VCaP (cell line): Measurements from ENCODE around the gene GOSR2.
A peak's percentile ranks its signal among the peaks of the same experiment; 100 is the strongest.

Experiments
- H3K27ac ChIP-seq: fragments of 450-650 bp; 2 replicates; pipeline ENCODE4 v1.5.1; 2017
- CTCF ChIP-seq: fragments of 450-650 bp; conservative IDR thresholded peaks from 2 replicates; pipeline ENCODE4 v1.5.1; 2017; ENCODE audit warnings: mild to moderate bottlenecking, moderate library complexity

GOSR2 gene

GRCh38 chr17:46935658-46936266 lies 12.8 kb downstream of the GOSR2 start:
- TF ChIP-seq CTCF: no peak

DNA sequence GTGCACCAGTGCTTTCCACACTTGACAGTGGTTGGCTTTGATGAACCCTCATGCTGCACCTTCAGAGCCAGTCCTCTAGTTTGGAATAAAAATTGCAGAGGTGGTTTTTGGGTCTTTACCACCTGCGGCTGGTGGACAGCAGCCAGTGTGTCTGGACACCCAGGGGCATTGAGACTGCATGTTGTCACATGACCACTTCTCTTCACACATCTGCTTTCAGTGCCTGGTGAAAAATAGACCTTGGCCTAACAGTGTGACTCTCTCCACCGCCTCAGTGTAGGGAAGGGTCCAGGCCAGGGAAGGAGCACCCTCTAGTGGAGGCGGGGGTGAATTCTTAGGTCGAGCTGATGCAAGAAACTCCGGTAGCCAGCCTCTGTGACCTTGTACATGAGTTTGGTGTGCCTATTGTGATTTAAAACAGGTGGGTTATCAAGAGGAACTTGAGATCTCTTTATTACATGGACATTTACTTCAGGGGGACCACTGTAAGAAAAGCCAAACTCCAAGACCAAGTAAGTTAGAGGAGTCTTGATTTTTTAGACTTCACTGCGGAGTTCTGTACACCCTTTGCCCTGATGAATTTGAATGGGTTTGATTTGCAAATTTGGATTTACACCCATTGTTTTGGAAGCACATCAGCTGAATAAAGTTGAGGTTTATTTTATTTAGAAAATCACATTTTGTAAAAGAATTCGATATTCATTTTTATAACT lies 17.9 kb downstream of the GOSR2 start:
- peak; percentile 97 for TF ChIP-seq CTCF
- H3K27ac ChIP-seq: peak overlapping the region; percentile 14; the same call in 1 of the 2 replicates

More at GRCh38 chr17:46935658-46936266, 12.8 kb downstream of the GOSR2 start:
- no peak overlapping the region for H3K27ac ChIP-seq

- peak; percentile 95 for TF ChIP-seq CTCF
Measured at GRCh38 chr17:46942441-46943217, 19.7 kb downstream of the GOSR2 start.

DNA sequence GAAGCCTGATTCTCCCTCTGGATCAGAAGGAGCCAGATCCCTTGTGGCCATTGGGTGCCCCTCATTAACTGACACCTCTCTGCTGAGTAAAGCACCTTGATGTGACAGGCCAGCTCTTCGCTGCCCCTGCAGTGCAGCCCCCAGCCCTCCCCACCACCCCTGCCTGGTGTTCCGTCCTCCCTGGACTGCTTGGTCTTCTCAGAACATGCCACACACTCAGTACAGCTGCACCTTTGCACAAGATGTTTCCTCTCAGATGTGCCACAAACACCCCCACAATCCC lies 20.2 kb downstream of the GOSR2 start:
- TF ChIP-seq CTCF: no peak
- no peak overlapping the region for H3K27ac ChIP-seq

More at GRCh38 chr17:46942441-46943217, 19.7 kb downstream of the GOSR2 start:
- no peak overlapping the region for H3K27ac ChIP-seq

DNA sequence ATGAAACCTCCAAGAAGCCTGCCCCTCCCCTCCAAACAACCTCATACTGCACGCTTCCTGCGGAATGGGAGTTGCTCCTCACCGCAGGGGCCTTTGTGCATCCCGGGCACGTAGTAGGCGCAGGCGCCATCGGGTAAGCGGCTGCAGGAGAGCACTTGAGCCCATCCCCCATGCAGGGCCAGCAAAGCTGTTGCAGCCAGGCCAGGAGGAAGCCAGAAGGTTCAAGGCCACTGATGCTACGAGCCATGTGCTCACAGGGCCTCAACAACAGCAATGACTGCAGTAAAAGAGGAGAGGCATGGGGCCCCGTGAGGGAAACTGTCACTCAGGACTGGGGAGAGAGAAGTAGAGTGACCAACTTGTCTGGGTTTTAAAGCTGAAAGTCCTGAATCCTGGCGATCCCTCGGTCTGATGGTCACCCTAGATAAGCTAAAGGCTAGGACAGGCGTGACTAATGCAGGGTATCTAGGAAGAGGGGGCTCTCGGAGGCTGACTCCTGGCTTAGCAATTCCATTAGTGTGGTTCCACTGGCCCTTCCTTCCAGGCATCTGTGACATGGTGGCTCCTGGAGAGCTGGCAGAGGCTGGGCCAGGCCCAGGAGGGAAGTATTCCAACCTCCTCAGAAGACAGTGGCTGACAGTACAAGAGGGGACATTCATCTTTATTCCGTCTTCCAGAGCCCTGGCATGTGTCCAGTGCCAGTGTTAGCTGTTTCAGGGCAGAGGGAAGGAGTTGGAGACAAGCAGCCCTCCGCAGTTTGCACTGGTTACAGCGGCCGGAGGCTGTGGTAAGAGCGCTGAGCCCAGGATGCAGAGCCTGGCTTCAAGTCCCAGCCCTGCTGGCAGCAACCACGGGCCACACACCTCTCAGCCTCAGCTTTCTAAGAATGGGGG lies 20.8 kb downstream of the GOSR2 start:
- H3K27ac ChIP-seq: peak overlapping the region; percentile 29; the same call in 1 of the 2 replicates
- no peak for TF ChIP-seq CTCF

- TF ChIP-seq CTCF: no peak
- H3K27ac ChIP-seq: peak overlapping the region; percentile 29; the same call in 1 of the 2 replicates
Measured at GRCh38 chr17:46944931-46945330, 22.0 kb downstream of the GOSR2 start.
